ENCODE measurements around the gene HTR1B. TPM values are rescaled to one million over a fixed set of nuclear protein-coding genes. Genes with fewer than 3 reads are reported as not detected.

HTR1B gene
- total and polyA plus RNA-seq, 10 of the 15 experiments (the other 5 are each of a cell fraction or from before 2014, with no cell fraction given) = 0.98 TPM; not detected in 9

DNA sequence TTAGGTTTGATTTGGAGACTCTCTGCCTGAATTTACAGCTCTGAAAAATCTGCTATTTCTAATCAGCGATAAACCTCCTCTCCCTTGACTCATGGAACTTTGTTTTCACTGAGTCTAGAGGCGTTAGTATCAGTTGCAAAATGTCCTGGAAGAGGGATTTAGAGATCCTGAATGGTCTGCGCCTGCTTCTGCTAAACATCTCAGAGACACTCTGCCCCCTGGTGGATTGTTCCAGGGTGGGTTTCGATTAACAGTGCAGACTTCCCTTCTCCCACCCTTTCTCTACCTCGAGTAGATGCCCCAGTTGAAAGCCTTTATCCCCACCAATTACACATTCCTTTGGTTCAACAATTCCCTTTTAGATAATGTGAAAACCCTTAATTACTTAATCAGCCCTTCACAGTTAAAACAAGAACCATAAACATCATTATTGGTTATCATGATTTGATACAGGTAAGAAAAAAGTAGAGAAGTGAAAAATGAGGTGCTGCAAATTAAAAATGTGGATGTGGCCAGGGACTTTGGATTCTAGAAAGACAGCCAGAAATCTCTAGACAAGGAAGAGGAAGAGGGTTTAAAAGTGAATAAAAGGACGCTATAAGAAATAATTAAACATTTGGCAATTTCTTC, 5.5 kb downstream of the HTR1B start:
- no peaks in the 10 kb centered on the region for H3K79me2 ChIP-seq (ENCODE audit: control insufficient read depth, insufficient read depth, low read length)
- POLR2A ChIA-PET = interaction anchor here (0.6 kb wide), 1 partner anchor 273 kb away, joined by 3 read pairs; no protein-coding TSS in a partner anchor
- SMC1A ChIA-PET (ENCODE audit: uncharacterized antibody, unreplicated experiment) = interaction anchor here (0.7 to 4.2 kb wide), 16 partner anchors 14 to 1525 kb away, joined by 3 to 17 read pairs (median 3); no protein-coding TSS in a partner anchor
- ATAC-seq = peak; percentile 79
- no peak overlapping the region for H3K27ac ChIP-seq (ENCODE audit: control insufficient read depth, insufficient read depth)
- CTCF ChIA-PET = interaction anchor here (0.5 to 3.0 kb wide), 38 partner anchors 9 to 1565 kb away, joined by 3 to 31 read pairs (median 3); no protein-coding TSS in a partner anchor
- in situ Hi-C loops (cut with MboI) (no loop called here), intact Hi-C loops (cut with micrococcal nuclease; ENCODE audit: unreplicated experiment) (loop anchor here (1.0 to 10.0 kb wide), 5 partner anchors 285 to 1565 kb away; no protein-coding TSS in a partner anchor)
- no peak overlapping the region for H3K9ac ChIP-seq (ENCODE audit: control insufficient read depth, insufficient read depth, low read length)
- H3K36me3 ChIP-seq (ENCODE audit: control insufficient read depth in 2 of 2, insufficient read depth in 2 of 2, low read length in 1 of 2) = no peaks in the 10 kb centered on the region
- H2AFZ ChIP-seq (ENCODE audit: control insufficient read depth, low read depth, low read length) = no peak overlapping the region
- H3K9me3 ChIP-seq (replicated peaks; ENCODE audit: control insufficient read depth, insufficient read depth, low read length) = no peaks in the 10 kb centered on the region
- WGBS (ENCODE audit: insufficient coverage, insufficient replicate concordance, low lambda C conversion rate, missing lambda C conversion rate) = 9% methylated on average over 6 of the region's 6 CpGs
- no peak for DNase-seq (ENCODE audit: low read depth, low spot score)
- no peak for TF ChIP-seq TARDBP (IDR thresholded peaks at IDR 0.05; ENCODE audit: borderline replicate concordance)
- TF ChIP-seq SMC3 (IDR thresholded peaks at IDR 0.05; ENCODE audit: borderline replicate concordance, low read length) = peak; percentile 83; the same call in 1 of the 2 replicates
- peak; percentile 69 to 71 (median 70) for TF ChIP-seq CTCF (IDR thresholded peaks at IDR 0.05 in 2 of 3, conservative IDR thresholded peaks at IDR 0.05 in 1 of 3; ENCODE audit: control insufficient read depth in 2 of 3, extremely low read depth in 1 of 3, insufficient read depth in 1 of 3, low read depth in 3 of 3, low read length in 3 of 3)
- no peak for TF ChIP-seq DPF2 (IDR thresholded peaks at IDR 0.05)
- TF ChIP-seq RAD21 (IDR thresholded peaks at IDR 0.05; ENCODE audit: insufficient read depth, low read depth, low read length) = peak; percentile 56
- no peak overlapping the region for H3K4me2 ChIP-seq (ENCODE audit: control insufficient read depth, insufficient read depth)
- no peaks in the 10 kb centered on the region for H4K20me1 ChIP-seq (ENCODE audit: control insufficient read depth, insufficient read depth)
- peak; percentile 68 for FAIRE-seq
- RAD21 ChIA-PET (ENCODE audit: unreplicated experiment) = interaction anchor here (0.8 to 1.5 kb wide), 10 partner anchors 9 to 596 kb away, joined by 3 to 8 read pairs (median 3); no protein-coding TSS in a partner anchor
- H3K4me3 ChIP-seq = no peak overlapping the region
- BruUV-seq (replicated peaks) = no TSS peak
- H3K4me1 ChIP-seq (ENCODE audit: control insufficient read depth, insufficient read depth, low read length) = no peaks in the 10 kb centered on the region
- H3K27me3 ChIP-seq (replicated peaks in 1 of 2; ENCODE audit: control insufficient read depth in 2 of 2, insufficient read depth in 2 of 2, low read length in 1 of 2) = peaks cover 4% of the 10 kb centered on the region in 2 experiments
